ENCODE results near the gene CTDSP1.

Gene CTDSP1

GRCh38 chr2:218425531-218425930, 25.9 kb downstream of the CTDSP1 start:
- DNase-seq (ENCODE audit: low read depth in 2 of 2): no peak

GRCh38 chr2:218427741-218428140, 28.1 kb downstream of the CTDSP1 start:
- no peak for DNase-seq (ENCODE audit: low read depth in 2 of 2)

GRCh38 chr2:218428846-218429558, 29.3 kb downstream of the CTDSP1 start:
- DNase-seq (ENCODE audit: low read depth in 2 of 2): no peak

GRCh38 chr2:218429911-218430692, 30.4 kb downstream of the CTDSP1 start:
- no peak for DNase-seq (ENCODE audit: low read depth in 2 of 2)

GRCh38 chr2:218430721-218431120, 31.1 kb downstream of the CTDSP1 start:
- DNase-seq (ENCODE audit: low read depth in 2 of 2): no peak

- DNase-seq (ENCODE audit: low read depth in 2 of 2): no peak
These were observed 32.2 kb downstream of the CTDSP1 start for GRCh38 chr2:218431878-218432277.

- DNase-seq (ENCODE audit: low read depth in 2 of 2): no peak
These were observed 33.2 kb downstream of the CTDSP1 start for GRCh38 chr2:218432676-218433365.

GRCh38 chr2:218434456-218434855, 34.8 kb downstream of the CTDSP1 start:
- DNase-seq (ENCODE audit: low read depth in 2 of 2): no peak

GRCh38 chr2:218435003-218435982, 35.6 kb downstream of the CTDSP1 start:
- no peak for DNase-seq (ENCODE audit: low read depth in 2 of 2)

- DNase-seq (ENCODE audit: low read depth in 2 of 2): no peak
These were observed 37.3 kb downstream of the CTDSP1 start for GRCh38 chr2:218436992-218437391.

- DNase-seq (ENCODE audit: low read depth in 2 of 2): no peak
These were observed 38.3 kb downstream of the CTDSP1 start for GRCh38 chr2:218437969-218438368.

- no peak for DNase-seq (ENCODE audit: low read depth in 2 of 2)
These were observed 38.9 kb downstream of the CTDSP1 start for GRCh38 chr2:218438596-218438995.

- no peak for DNase-seq (ENCODE audit: low read depth in 2 of 2)
These were observed 45.2 kb downstream of the CTDSP1 start for GRCh38 chr2:218444692-218445357.

GRCh38 chr2:218445602-218446001, 45.9 kb downstream of the CTDSP1 start:
- DNase-seq (ENCODE audit: low read depth in 2 of 2): no peak

- DNase-seq (ENCODE audit: low read depth in 2 of 2): no peak
These were observed 46.9 kb downstream of the CTDSP1 start for GRCh38 chr2:218446547-218446946.

- no peak for DNase-seq (ENCODE audit: low read depth in 2 of 2)
These were observed 47.4 kb downstream of the CTDSP1 start for GRCh38 chr2:218447072-218447471.

GRCh38 chr2:218448934-218449333, 49.3 kb downstream of the CTDSP1 start:
- no peak for DNase-seq (ENCODE audit: low read depth in 2 of 2)

- no peak for DNase-seq (ENCODE audit: low read depth in 2 of 2)
These were observed 52.4 kb downstream of the CTDSP1 start for GRCh38 chr2:218452079-218452478.
